Activated T-cell treated with anti-CD3 and anti-CD28 coated beads, Interleukin-2, amount 50 U/mL, for 1 hour (primary cell): ENCODE data around the gene DNM3.
"Not testable (repeated sequence)": the region's sequence is repeated elsewhere in the genome, so short reads cannot be mapped to it uniquely, and the experiment has no call there.

Experiments
- DNase-seq: peaks from one replicate; pipeline ENCODE4 v3.0.0-alpha.2; 2020

DNM3 gene

GRCh38 chr1:171984850-171985485, 143.7 kb downstream of the DNM3 start:
- DNase-seq = no peak

- DNase-seq = no peak
Measured at GRCh38 chr1:171985639-171986038, 144.3 kb downstream of the DNM3 start.

GRCh38 chr1:171988243-171988885, 147.1 kb downstream of the DNM3 start:
- DNase-seq = no peak

GRCh38 chr1:171990371-171990770, 149.1 kb downstream of the DNM3 start:
- DNase-seq = no peak

- DNase-seq = no peak
Measured at GRCh38 chr1:171994293-171994692, 153.0 kb downstream of the DNM3 start.

GRCh38 chr1:171995573-171995972, 154.3 kb downstream of the DNM3 start:
- no peak for DNase-seq

GRCh38 chr1:171997936-171998335, 156.6 kb downstream of the DNM3 start:
- DNase-seq = no peak

- DNase-seq = no peak
Measured at GRCh38 chr1:171998711-171999110, 157.4 kb downstream of the DNM3 start.

GRCh38 chr1:171999756-172000155, 158.5 kb downstream of the DNM3 start:
- DNase-seq = no peak

GRCh38 chr1:172001288-172001687, 160.0 kb downstream of the DNM3 start:
- no peak for DNase-seq

- DNase-seq = no peak
Measured at GRCh38 chr1:172002725-172003345, 161.5 kb downstream of the DNM3 start.

GRCh38 chr1:172003766-172004530, 162.7 kb downstream of the DNM3 start:
- DNase-seq = no peak

GRCh38 chr1:172004671-172005070, 163.4 kb downstream of the DNM3 start:
- no peak for DNase-seq

- DNase-seq = no peak
Measured at GRCh38 chr1:172005856-172006255, 164.6 kb downstream of the DNM3 start.

GRCh38 chr1:172006660-172007059, 165.4 kb downstream of the DNM3 start:
- no peak for DNase-seq

GRCh38 chr1:172018727-172019311, 177.5 kb downstream of the DNM3 start:
- no peak for DNase-seq

GRCh38 chr1:172019976-172020375, 178.7 kb downstream of the DNM3 start:
- no peak for DNase-seq

- no peak for DNase-seq
Measured at GRCh38 chr1:172024516-172024915, 183.2 kb downstream of the DNM3 start.

GRCh38 chr1:172024944-172025738, 183.8 kb downstream of the DNM3 start:
- DNase-seq = not testable (repeated sequence)

- no peak for DNase-seq
Measured at GRCh38 chr1:172040466-172040865, 199.2 kb downstream of the DNM3 start.

- no peak for DNase-seq
Measured at GRCh38 chr1:172041102-172041501, 199.8 kb downstream of the DNM3 start.

- no peak for DNase-seq
Measured at GRCh38 chr1:172041742-172042141, 200.4 kb downstream of the DNM3 start.
